HCT116 (cell line): ENCODE measurements around the gene AMOTL2. TPM values are rescaled to one million over a fixed set of nuclear protein-coding genes. Genes with fewer than 3 reads are reported as not detected.

ENCODE experiments used
- ATAC-seq: fragments of 200-7000 bp; cut with Tn5 transposase; 2 replicates; pipeline ENCODE4 v1.9.1; 2020; ENCODE audit warnings: mild to moderate bottlenecking, moderate library complexity
- BruUV-seq: library from RNA; stranded (reverse); fragments of 400-500 nt; replicated peaks from 2 replicates; lab custom pipeline; 2021; lab: Mats Ljungman, UMichigan
- CTCF ChIA-PET: fragments of 300-600 bp; sonication (Branson Sonifier 250); formaldehyde crosslinking; loops from one replicate; lab custom pipeline; 2021; ENCODE audit warnings: antibody characterized with exemption; lab: Charles Lee
- POLR2A ChIA-PET: fragments of 300-600, 350-600 bp; sonication (Branson Sonifier 250); formaldehyde crosslinking; loops from one replicate; lab custom pipeline; 2021; ENCODE audit warnings: antibody characterized with exemption; lab: Charles Lee
- RAD21 ChIA-PET, 2 experiments: fragments of 300-600 bp; sonication (Branson Sonifier 250); formaldehyde crosslinking; loops; one replicate each; lab custom pipeline; 2023; ENCODE audit warnings: low total read pairs in 2 of 2; ENCODE audit not compliant: uncharacterized antibody in 2 of 2, unreplicated experiment in 2 of 2, low non-redundant PET in 1 of 2; lab: Charles Lee
- DNase-seq: peaks from one replicate; pipeline ENCODE4 v3.0.0-alpha.2; 2010; ENCODE audit warnings: low read depth, low spot score
- H2AFZ ChIP-seq: fragments of 200-600 bp; shearing (Covaris generic), sonication (generic); 2 replicates; pipeline ENCODE4 v1.6.1; 2017; ENCODE audit warnings: low read depth, mixed run types, mixed read lengths, antibody characterized with exemption, low read length; ENCODE audit not compliant: poor library complexity, severe bottlenecking
- H3K27ac ChIP-seq: 2 replicates; pipeline ENCODE4 v1.5.1; 2012; ENCODE audit warnings: low read depth, low read length
- H3K27me3 ChIP-seq: fragments of 200-600 bp; sonication (generic); 2 replicates; pipeline ENCODE4 v1.6.1; 2016; ENCODE audit warnings: mixed run types, low read length, mixed read lengths; ENCODE audit not compliant: insufficient read depth
- H3K36me3 ChIP-seq, 2 experiments: fragments of 200-500 bp in 1 of 2; fragments of 200-600 bp in 1 of 2; sonication (Bioruptor generic) in 1 of 2; sonication (generic) in 1 of 2; 2 replicates each; pipeline versions ENCODE4 v1.5.1 to v1.6.1; 2014 to 2016; ENCODE audit warnings: low read length in 2 of 2, inconsistent platforms in 1 of 2, mixed read lengths in 1 of 2, mixed run types in 1 of 2; ENCODE audit not compliant: insufficient read depth in 2 of 2, control insufficient read depth in 1 of 2
- H3K4me1 ChIP-seq, 2 experiments: fragments of 200-600 bp in 1 of 2; sonication (generic) in 1 of 2; 2 replicates each; pipeline versions ENCODE4 v1.5.1 to v1.6.1; 2012 to 2017; ENCODE audit warnings: low read length in 2 of 2, inconsistent platforms in 1 of 2, mild to moderate bottlenecking in 1 of 2, mixed read lengths in 1 of 2, mixed run types in 1 of 2, moderate library complexity in 1 of 2; ENCODE audit not compliant: insufficient read depth in 2 of 2, control insufficient read depth in 1 of 2
- H3K4me2 ChIP-seq: fragments of 200-600 bp; sonication (generic); 2 replicates; pipeline ENCODE4 v1.6.1; 2017; ENCODE audit warnings: mixed run types, low read length, mixed read lengths
- H3K4me3 ChIP-seq, 2 experiments: fragments of 200-600 bp in 1 of 2; sonication (generic) in 1 of 2; replicated peaks in 1 of 2; 2 replicates each; pipeline ENCODE4 v1.5.1; 2011 to 2016; ENCODE audit warnings: low read length in 2 of 2, control low read depth in 1 of 2, low read depth in 1 of 2, mild to moderate bottlenecking in 1 of 2, mixed read lengths in 1 of 2, mixed run types in 1 of 2
- H3K79me2 ChIP-seq: fragments of 200-600 bp; sonication (generic); 2 replicates; pipeline ENCODE4 v1.6.1; 2017; ENCODE audit warnings: mild to moderate bottlenecking, mixed run types, low read length, moderate library complexity, mixed read lengths; ENCODE audit not compliant: insufficient read depth
- H3K9ac ChIP-seq: fragments of 200-600 bp; sonication (generic); 2 replicates; pipeline ENCODE4 v1.6.1; 2016; ENCODE audit warnings: low read length, mixed read lengths
- H3K9me2 ChIP-seq: fragments of 200-600 bp; sonication (generic), shearing (Covaris generic); 2 replicates; pipeline ENCODE4 v1.6.1; 2017; ENCODE audit warnings: mixed run types, mild to moderate bottlenecking, moderate library complexity; ENCODE audit not compliant: insufficient read depth
- H3K9me3 ChIP-seq, 2 experiments: fragments of 200-500 bp in 1 of 2; fragments of 200-600 bp in 1 of 2; sonication (Bioruptor generic) in 1 of 2; sonication (generic) in 1 of 2; 2 replicates each; pipeline ENCODE4 v1.6.1; 2014 to 2017; ENCODE audit warnings: low read length in 2 of 2, mixed read lengths in 2 of 2, inconsistent platforms in 1 of 2, low read depth in 1 of 2, mild to moderate bottlenecking in 1 of 2, mixed run types in 1 of 2, moderate library complexity in 1 of 2; ENCODE audit not compliant: control insufficient read depth in 1 of 2, insufficient read depth in 1 of 2
- H4K20me1 ChIP-seq: fragments of 200-600 bp; sonication (generic), shearing (Covaris generic); 2 replicates; pipeline ENCODE4 v1.6.1; 2017; ENCODE audit warnings: mixed run types, mild to moderate bottlenecking, moderate library complexity; ENCODE audit not compliant: insufficient read depth
- CBX3 ChIP-seq: IDR thresholded peaks from 2 replicates; pipeline ENCODE4 v1.6.1; 2012; ENCODE audit warnings: low read depth
- CEBPB ChIP-seq: IDR thresholded peaks from 2 replicates; pipeline ENCODE4 v1.6.1; 2012; ENCODE audit warnings: low read depth
- EGR1 ChIP-seq: IDR thresholded peaks from 2 replicates; pipeline ENCODE4 v1.6.1; 2012; ENCODE audit warnings: low read depth
- EZH2 ChIP-seq: fragments of 200-600 bp; sonication (generic); IDR thresholded peaks from 2 replicates; pipeline ENCODE4 v1.6.1; 2017; ENCODE audit warnings: antibody characterized with exemption, mixed run types
- EZH2phosphoT487 ChIP-seq: fragments of 200-600 bp; IDR thresholded peaks from 2 replicates; pipeline ENCODE4 v1.6.1; 2018; ENCODE audit warnings: antibody characterized with exemption, borderline replicate concordance
- FOSL1 ChIP-seq: IDR thresholded peaks from 2 replicates; pipeline ENCODE4 v1.6.1; 2012; ENCODE audit warnings: low read depth
- JUND ChIP-seq: IDR thresholded peaks from 2 replicates; pipeline ENCODE4 v1.6.1; 2012
- POLR2A ChIP-seq: IDR thresholded peaks from 2 replicates; pipeline ENCODE4 v1.7.0; 2011; ENCODE audit warnings: borderline replicate concordance; ENCODE audit not compliant: insufficient read depth, insufficient read length; ENCODE audit errors: extremely low read depth
- POLR2AphosphoS5 ChIP-seq: IDR thresholded peaks from 2 replicates; pipeline ENCODE4 v1.6.1; 2011; ENCODE audit warnings: mild to moderate bottlenecking, low read depth, low read length, moderate library complexity
- RAD21 ChIP-seq: IDR thresholded peaks from 2 replicates; pipeline ENCODE4 v1.6.1; 2012; ENCODE audit warnings: low read depth, mild to moderate bottlenecking
- SIN3A ChIP-seq: IDR thresholded peaks from 2 replicates; pipeline ENCODE4 v1.6.1; 2012; ENCODE audit warnings: low read depth
- SP1 ChIP-seq: IDR thresholded peaks from 2 replicates; pipeline ENCODE4 v1.6.1; 2012; ENCODE audit warnings: low read depth
- TCF7L2 ChIP-seq: IDR thresholded peaks from 2 replicates; pipeline ENCODE4 v1.7.0; 2011; ENCODE audit warnings: borderline replicate concordance, inconsistent platforms; ENCODE audit not compliant: insufficient read depth, insufficient read length; ENCODE audit errors: extremely low read depth
- YY1 ChIP-seq: IDR thresholded peaks from 2 replicates; pipeline ENCODE4 v1.6.1; 2011; ENCODE audit warnings: low read length, low read depth, moderate library complexity, mild to moderate bottlenecking; ENCODE audit not compliant: insufficient replicate concordance; ENCODE audit errors: extremely low read depth
- ZFX ChIP-seq: fragments of 450-650 bp; IDR thresholded peaks from 2 replicates; pipeline ENCODE4 v1.6.1; 2017
- ZNF274 ChIP-seq: fragments of 200-500 bp; sonication (Bioruptor generic); IDR thresholded peaks from 2 replicates; pipeline ENCODE4 v1.6.1; 2014; ENCODE audit warnings: mild to moderate bottlenecking, low read depth, low read length, inconsistent platforms
- intact Hi-C: fragments of 100-400 bp; cut with micrococcal nuclease; formaldehyde crosslinking; loops from 2 replicates; pipeline ENCODE4 v1.10.0; 2022
- total RNA-seq: library from RNA; stranded (reverse); gene quantifications from one replicate; pipeline ENCODE4 v1.2.1, GENCODE V29; 2021; ENCODE audit not compliant: unreplicated experiment
- TF ChIP-seq, protein P1 (sequence below): IDR thresholded peaks from 2 replicates; pipeline ENCODE4 v1.6.1; 2012
- TF ChIP-seq, protein P2 (sequence below), 3 experiments: fragments of 200-600 bp in 1 of 3; sonication (generic) in 1 of 3; IDR thresholded peaks in 2 of 3; conservative IDR thresholded peaks in 1 of 3; 2 replicates each; pipeline ENCODE4 v1.5.1; 2012 to 2017; ENCODE audit warnings: low read depth in 2 of 3, low read length in 2 of 3, antibody characterized with exemption in 1 of 3, borderline replicate concordance in 1 of 3, control low read depth in 1 of 3, mild to moderate bottlenecking in 1 of 3, mixed read lengths in 1 of 3, mixed run types in 1 of 3, moderate library complexity in 1 of 3; ENCODE audit not compliant: insufficient read depth in 1 of 3
- TF ChIP-seq, protein P3 (sequence below): IDR thresholded peaks from 2 replicates; pipeline ENCODE4 v1.6.1; 2012
- TF ChIP-seq, protein P4 (sequence below): IDR thresholded peaks from 2 replicates; pipeline ENCODE4 v1.6.1; 2011; ENCODE audit warnings: mild to moderate bottlenecking, low read length, moderate library complexity; ENCODE audit not compliant: insufficient replicate concordance; ENCODE audit errors: extremely low read depth

Gene AMOTL2
- total RNA-seq, 1 experiment from 2014 or later = 54.0 TPM

DNA sequence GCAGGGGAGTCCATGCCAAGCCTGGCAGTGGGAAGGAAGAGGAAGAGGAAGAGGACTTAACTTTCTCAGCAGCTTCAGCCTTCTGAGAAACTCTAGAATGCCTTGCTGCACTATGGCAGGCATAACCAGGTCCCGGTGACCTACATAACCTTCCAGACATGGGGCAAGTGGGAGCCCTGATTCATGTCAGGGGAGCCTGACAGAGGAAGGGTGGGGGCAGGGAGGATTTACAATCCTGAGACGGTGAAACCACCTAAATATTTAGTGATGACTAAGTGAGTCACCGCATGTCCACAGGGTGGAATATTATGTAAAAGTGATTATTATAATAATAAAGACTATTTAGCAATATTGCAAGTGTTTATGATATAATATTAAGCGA lies 46.7 kb downstream of the AMOTL2 start:
- Histone ChIP-seq H3K9ac (peak overlapping the region; percentile 58), H3K4me1 (peaks cover 49 to 76% of the 10 kb centered on the region in 2 experiments), H3K27me3 (no peaks in the 10 kb centered on the region), H4K20me1 (no peaks in the 10 kb centered on the region), H3K4me2 (peak overlapping the region; percentile 83), H2AFZ (peak overlapping the region; percentile 17), H3K4me3 (peak overlapping the region in 1 of 2 experiments; percentile 46; a peak in 2 of 4 replicates), H3K27ac (peak overlapping the region; percentile 45), H3K79me2 (no peaks in the 10 kb centered on the region), H3K9me2 (no peaks in the 10 kb centered on the region), H3K9me3 (no peaks in the 10 kb centered on the region), H3K36me3 (no peaks in the 10 kb centered on the region)
- ChIA-PET CTCF (interaction anchor here (1.3 kb wide), 1 partner anchor 12 kb away, joined by 4 read pairs; no protein-coding TSS in a partner anchor), POLR2A (interaction anchor here (1.0 to 1.1 kb wide), 2 partner anchors 10 to 14 kb away, joined by 3 to 4 read pairs; no protein-coding TSS in a partner anchor), RAD21 (interaction anchor here (0.7 to 1.0 kb wide), 2 partner anchors 12 to 14 kb away, joined by 3 read pairs; no protein-coding TSS in a partner anchor)
- intact Hi-C loops = no loop called here
- ATAC-seq (peak; percentile 60), DNase-seq (no peak)
- BruUV-seq = no TSS peak
- TF ChIP-seq CEBPB (peak; percentile 46; the same call in 1 of the 2 replicates), SP1 (peak; percentile 49), EZH2phosphoT487 (no peak), POLR2AphosphoS5 (0 out of 2 replicates have a peak, but pooled peaks have one; percentile 20), TCF7L2 (no peak), CBX3 (no peak), FOSL1 (peak; percentile 76), JUND (peak; percentile 50; the same call in 1 of the 2 replicates), YY1 (no peak), EZH2 (no peak), EGR1 (no peak), SIN3A (no peak), ZFX (no peak), ZNF274 (no peak), POLR2A (no peak), RAD21 (no peak)
- TF ChIP-seq, protein P1, sequence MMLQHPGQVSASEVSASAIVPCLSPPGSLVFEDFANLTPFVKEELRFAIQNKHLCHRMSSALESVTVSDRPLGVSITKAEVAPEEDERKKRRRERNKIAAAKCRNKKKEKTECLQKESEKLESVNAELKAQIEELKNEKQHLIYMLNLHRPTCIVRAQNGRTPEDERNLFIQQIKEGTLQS = no peak
- TF ChIP-seq, protein P2, sequence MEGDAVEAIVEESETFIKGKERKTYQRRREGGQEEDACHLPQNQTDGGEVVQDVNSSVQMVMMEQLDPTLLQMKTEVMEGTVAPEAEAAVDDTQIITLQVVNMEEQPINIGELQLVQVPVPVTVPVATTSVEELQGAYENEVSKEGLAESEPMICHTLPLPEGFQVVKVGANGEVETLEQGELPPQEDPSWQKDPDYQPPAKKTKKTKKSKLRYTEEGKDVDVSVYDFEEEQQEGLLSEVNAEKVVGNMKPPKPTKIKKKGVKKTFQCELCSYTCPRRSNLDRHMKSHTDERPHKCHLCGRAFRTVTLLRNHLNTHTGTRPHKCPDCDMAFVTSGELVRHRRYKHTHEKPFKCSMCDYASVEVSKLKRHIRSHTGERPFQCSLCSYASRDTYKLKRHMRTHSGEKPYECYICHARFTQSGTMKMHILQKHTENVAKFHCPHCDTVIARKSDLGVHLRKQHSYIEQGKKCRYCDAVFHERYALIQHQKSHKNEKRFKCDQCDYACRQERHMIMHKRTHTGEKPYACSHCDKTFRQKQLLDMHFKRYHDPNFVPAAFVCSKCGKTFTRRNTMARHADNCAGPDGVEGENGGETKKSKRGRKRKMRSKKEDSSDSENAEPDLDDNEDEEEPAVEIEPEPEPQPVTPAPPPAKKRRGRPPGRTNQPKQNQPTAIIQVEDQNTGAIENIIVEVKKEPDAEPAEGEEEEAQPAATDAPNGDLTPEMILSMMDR (IDR thresholded peaks at IDR 0.05 in 2 of 3, conservative IDR thresholded peaks at IDR 0.05 in 1 of 3; ENCODE audit: borderline replicate concordance in 1 of 3, insufficient read depth in 1 of 3, low read depth in 2 of 3, low read length in 2 of 3) = no peak
- TF ChIP-seq, protein P3, sequence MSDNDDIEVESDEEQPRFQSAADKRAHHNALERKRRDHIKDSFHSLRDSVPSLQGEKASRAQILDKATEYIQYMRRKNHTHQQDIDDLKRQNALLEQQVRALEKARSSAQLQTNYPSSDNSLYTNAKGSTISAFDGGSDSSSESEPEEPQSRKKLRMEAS = peak; percentile 22; the same call in 1 of the 2 replicates
- TF ChIP-seq, protein P4, sequence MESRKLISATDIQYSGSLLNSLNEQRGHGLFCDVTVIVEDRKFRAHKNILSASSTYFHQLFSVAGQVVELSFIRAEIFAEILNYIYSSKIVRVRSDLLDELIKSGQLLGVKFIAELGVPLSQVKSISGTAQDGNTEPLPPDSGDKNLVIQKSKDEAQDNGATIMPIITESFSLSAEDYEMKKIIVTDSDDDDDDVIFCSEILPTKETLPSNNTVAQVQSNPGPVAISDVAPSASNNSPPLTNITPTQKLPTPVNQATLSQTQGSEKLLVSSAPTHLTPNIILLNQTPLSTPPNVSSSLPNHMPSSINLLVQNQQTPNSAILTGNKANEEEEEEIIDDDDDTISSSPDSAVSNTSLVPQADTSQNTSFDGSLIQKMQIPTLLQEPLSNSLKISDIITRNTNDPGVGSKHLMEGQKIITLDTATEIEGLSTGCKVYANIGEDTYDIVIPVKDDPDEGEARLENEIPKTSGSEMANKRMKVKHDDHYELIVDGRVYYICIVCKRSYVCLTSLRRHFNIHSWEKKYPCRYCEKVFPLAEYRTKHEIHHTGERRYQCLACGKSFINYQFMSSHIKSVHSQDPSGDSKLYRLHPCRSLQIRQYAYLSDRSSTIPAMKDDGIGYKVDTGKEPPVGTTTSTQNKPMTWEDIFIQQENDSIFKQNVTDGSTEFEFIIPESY = no peak
